GM19099 (cell line): Measurements from ENCODE around the gene LIMK2.

Experiments used
- POLR2A ChIP-seq: IDR thresholded peaks from 3 replicates; pipeline ENCODE4 v1.6.1; 2011; ENCODE audit warnings: low read depth; ENCODE audit not compliant: insufficient read length; ENCODE audit errors: extremely low read depth

Gene LIMK2

GRCh38 chr22:31291481-31292235, 79.6 kb downstream of the LIMK2 start:
- TF ChIP-seq POLR2A: no peak

DNA sequence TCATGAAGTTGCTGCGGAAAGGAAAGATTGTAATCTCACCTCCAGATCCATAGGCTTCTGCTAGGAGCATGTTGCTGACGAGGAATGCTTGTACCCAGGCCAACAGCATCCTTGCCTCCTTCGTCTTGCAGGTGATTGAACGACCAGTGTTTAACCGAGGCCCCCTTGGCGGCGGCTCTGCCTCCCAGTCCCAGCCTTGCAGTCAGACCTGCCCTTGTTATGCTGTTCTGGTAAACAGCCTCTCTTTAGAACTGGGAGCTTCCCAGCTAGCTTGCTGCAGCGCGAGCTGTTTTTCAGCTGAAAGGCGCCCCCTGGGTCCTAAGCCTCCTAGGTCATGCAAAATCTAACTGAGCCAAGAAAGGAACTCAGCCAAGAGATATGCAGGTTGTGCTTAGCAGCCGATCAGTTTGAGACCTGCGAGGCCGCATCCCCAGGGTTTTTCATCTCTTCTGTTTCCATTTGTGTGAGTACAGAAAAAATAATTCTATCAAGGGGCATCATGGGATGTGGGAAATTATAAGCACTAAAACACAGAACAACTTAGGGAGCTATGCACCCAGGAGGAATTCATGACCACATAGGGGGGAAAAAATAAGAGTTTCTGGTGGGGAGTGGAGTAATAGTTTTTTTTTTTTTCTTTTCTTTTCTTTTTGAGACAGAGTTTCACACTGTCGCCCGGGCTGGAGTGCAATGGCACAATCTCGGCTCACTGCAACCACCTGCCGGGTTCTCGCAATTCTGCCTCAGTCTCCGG, 80.3 kb downstream of the LIMK2 start, which contains the start of gene PIK3IP1:
Gene PIK3IP1, minus strand, starts transcription at position 253 of the 754 bp plus-strand sequence. Its CDS starts 144 bp downstream, at position 109.
- TF ChIP-seq POLR2A: no peak

- TF ChIP-seq POLR2A: no peak
Observed at GRCh38 chr22:31295360-31295759, 83.3 kb downstream of the LIMK2 start.

GRCh38 chr22:31295831-31296657, 83.9 kb downstream of the LIMK2 start:
- TF ChIP-seq POLR2A: no peak

DNA sequence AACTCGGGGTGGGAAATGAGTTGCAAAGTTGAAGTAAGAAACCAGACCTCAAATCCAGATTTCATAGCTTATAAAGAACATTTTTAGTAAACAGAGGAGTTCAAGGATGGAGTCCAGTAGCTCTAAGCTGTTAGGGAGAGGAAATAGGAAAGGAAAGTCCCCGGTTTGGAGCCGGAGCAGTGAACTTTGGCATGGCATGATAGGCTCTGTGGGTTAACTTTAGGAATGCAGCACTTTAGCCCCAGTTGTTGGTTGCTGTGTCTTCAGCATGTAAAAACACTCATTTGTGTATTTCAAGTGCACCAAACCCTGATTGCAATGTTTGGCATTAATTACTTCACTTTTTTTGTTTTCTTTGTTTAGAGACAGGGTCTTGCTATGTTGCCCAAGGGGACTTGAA, 88.8 kb downstream of the LIMK2 start:
- no peak for TF ChIP-seq POLR2A

DNA sequence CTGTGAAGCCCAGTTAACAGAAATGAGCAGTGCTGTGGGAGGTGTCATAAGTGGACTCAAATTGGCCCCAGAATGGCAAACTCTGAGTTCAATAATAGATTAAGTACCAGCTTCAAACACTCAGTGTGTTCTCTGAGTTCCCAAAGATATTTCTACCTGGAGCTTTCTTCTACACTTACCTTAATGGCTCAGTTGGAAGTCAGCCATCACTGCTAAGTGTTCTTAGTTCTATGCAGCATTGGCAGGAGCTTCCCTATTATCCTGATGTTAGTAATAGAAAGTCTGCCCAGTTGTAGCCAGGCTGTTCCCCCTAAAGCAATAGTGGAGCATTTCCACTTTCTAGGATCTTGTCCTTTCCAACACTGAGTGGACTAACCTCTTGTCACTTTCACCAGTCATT, 89.9 kb downstream of the LIMK2 start:
- no peak for TF ChIP-seq POLR2A

GRCh38 chr22:31302537-31302936, 90.4 kb downstream of the LIMK2 start:
- TF ChIP-seq POLR2A: no peak

DNA sequence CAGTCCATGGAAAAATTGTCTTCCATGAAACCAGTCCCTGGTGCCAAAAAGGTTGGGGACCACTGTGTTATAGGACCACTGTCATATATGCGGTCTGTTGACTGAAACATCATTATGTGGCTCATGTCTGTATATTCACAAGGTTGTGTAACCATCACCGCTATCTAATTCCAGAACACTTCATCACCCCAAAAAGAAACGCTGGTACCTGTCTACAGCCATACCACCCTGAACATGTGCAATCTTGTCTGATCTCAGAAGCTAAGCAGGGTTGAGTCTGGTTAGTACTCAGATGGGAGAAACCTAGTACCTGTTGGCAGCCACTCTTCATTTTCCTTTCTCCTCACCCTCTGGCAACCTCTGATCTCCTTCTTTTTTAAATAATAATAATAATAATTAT, 93.1 kb downstream of the LIMK2 start:
- no peak for TF ChIP-seq POLR2A

DNA sequence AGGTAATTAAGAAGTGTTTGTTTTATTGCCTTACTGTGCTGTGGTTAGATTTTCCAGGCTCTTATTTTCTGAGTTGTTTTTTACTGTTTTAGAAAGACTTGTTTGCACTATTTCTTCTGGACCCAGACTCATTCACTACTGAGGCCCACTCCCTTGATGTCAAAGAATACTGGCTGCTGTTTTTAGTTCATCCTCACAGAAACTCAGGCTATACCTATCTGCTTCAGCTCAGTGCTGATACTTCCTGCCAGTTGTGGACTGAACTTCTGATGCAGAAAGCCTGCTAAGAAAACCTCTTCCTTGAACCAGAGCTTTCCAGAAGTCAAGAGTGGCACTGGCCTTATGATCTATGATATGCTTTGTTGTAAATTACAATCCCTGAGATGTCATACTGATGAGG, 96.1 kb downstream of the LIMK2 start:
- no peak for TF ChIP-seq POLR2A

DNA sequence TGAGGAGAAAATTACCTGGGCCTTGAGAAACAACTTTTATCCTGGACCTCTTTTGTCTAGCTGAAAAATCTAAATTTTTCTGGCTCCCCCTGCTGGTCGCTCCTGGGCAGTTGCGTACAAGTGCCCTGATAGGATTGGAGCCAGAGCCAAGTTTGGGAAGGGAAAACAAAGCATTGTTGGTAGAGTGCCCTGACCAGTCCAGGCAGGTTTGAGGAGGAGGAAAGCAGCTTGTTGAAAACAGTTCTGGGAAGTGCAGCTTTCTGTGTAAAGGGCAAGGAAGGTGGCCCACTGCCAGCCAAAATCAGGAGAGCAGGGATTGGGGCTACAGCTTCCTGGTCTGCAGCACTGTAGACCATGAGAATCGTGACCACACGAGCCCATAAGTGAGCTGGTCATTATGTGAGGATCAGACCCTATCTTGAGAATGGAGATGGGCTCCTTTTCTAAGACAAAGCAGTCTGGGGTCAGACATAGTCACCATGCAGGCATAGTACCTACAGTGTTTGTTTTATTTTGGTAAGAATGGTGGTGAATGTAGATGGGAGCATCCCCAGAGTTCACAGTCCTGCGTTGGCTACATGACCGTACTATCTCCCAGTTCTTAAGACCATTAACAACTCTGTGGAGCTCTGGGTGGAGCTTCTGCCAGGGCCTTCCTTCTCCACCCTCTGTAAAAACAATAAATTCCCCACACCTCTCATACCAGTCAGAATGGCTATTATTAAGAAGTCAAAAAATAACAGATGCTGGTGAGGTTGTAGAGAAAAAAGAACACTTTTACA, 101.5 kb downstream of the LIMK2 start:
- TF ChIP-seq POLR2A: no peak

DNA sequence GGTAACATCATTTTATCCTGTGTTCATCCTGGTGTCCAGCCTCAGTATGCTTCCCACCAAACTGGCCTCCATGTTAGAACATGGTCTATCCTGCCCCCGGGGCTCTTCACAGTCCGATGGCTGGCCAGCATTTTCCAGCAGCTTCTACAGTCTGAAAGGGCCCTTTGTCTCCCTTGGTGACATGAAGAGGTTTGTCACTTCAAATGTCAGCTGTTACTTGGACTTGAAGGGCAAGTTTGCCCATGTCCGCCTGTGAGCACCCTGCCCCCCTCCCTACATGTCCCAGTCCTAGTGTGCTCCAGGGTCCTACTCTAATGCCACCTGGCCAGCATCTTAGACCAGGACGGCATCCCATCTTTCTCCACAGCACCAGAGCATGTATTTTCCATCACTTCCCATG, 109.3 kb downstream of the LIMK2 start:
- no peak for TF ChIP-seq POLR2A

DNA sequence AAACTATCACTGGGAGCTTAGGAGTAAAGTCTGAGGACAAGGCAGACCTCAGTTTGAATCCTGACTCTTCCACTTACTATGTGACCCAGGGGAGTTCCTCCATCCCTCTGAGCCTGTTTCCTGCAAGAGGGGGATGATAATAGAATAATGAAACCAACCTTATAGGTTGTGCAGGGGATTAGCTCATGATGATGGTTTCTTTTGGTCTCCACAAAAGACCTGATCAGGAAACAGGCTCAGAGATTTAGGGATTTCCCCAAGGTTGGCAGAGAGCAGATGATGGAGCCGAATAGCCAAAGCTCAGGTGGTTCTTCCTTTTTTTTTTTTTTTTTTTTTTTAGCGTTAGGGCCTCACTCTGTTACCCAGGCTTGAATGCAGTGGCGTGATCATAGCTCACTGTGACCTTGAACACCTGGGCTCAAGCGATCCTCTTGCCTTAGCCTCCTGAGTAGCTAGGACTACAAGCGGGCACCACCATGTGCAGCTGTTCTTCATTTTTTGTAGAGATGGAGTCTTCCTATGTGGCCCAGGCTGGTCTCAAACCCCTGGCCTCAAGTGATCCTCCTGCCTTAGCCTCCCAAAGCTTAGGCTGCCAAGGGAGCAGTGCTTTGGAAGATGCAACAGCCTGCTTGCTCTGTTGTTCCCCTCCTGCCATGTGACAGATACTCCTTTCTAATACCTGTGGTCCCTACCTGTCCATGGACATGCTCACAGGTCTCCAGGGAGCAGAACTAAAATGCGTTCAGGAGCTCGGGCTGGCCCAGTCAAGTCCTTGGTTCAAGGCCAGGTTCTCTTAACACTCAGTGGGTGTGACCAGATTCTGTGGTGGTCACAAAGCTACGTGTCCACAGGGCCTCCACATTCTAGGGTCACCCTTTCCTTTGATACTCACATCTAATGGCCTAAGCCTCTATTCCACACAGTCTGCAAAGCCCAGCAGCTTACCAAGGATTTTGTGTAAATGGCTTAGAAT, 111.8 kb downstream of the LIMK2 start:
- TF ChIP-seq POLR2A: no peak

DNA sequence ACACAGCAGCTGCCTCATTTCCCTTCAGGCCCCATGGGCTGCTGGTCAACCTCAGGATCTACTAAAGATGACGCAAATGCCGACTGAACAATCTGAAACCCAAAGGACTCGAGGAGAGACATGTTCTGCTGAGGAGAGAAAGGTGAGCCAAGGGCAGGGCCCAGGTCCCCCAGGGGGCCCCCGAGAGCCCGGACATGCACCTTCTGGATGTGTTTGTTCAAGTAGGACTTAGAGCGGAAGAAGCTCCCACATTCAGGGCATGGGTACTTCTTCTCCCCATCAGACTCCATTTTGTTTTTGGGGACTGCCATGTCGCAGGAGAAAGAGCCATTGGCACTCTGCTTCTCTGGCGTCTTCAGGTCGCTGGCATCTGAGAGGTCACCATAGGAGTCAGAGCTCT, 114.8 kb downstream of the LIMK2 start:
- no peak for TF ChIP-seq POLR2A
